ENCODE measurements around the gene MYO5B.

DNA sequence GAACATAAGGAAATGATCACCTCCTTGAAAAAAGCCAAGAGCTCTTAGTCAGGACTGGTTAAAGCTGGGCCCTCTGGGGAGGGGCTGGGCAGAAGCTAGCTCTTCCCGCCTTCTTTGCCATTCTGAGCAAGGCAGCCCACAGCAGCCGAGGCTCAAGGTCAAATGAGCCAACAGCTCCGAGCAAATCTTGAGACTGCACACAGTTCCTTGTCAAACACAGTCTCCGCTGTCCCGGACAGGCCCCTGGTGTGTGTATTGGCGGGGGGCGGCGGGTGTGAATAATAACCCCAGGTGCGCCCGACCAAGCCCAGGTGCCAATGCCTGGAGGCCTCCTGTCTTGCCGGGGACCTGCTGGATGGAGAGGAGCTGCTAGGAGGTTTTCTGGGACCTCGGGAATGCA is 335.2 kb downstream of the MYO5B start:
- TF ChIP-seq EZH2 (IDR thresholded peaks at IDR 0.05; ENCODE audit: borderline replicate concordance, low read length) (no peak), CTCF (conservative IDR thresholded peaks at IDR 0.05 in 1 of 2, IDR thresholded peaks at IDR 0.05 in 1 of 2; ENCODE audit: extremely low read depth in 1 of 2, insufficient read depth in 1 of 2, low read depth in 1 of 2, low read length in 2 of 2) (no peak)

Measured in mammary epithelial cell (primary cell).